Keratinocyte (primary cell): ENCODE results near the gene RBBP9. TPM values are rescaled to one million over a fixed set of nuclear protein-coding genes. Genes with fewer than 3 reads are reported as not detected.

ENCODE experiments used
- DNase-seq: peaks from one replicate; pipeline ENCODE4 v3.0.0-alpha.2; 2011; ENCODE audit warnings: low read depth, missing footprints, low spot score
- FAIRE-seq: peaks from 2 replicates; lab custom pipeline; 2011; peaks lifted over from hg19 to GRCh38; lab: Jason Lieb, UNC
- H2AFZ ChIP-seq: 2 replicates; pipeline ENCODE4 v1.6.0; 2012; ENCODE audit warnings: low read length, control low read depth, inconsistent platforms; ENCODE audit not compliant: control insufficient read depth
- H3K27ac ChIP-seq: 2 replicates; pipeline ENCODE4 v1.5.1; 2011; ENCODE audit warnings: low read length; ENCODE audit not compliant: control insufficient read depth, insufficient read depth
- H3K27me3 ChIP-seq: 3 replicates; pipeline ENCODE4 v1.6.0; 2011; ENCODE audit warnings: low read length; ENCODE audit not compliant: control insufficient read depth, insufficient read depth; ENCODE audit errors: extremely low read depth
- H3K36me3 ChIP-seq, 2 experiments: 2 replicates in 1 of 2; 3 replicates in 1 of 2; pipeline ENCODE4 v1.5.1; 2011; ENCODE audit warnings: low read length in 2 of 2, mild to moderate bottlenecking in 1 of 2; ENCODE audit not compliant: control insufficient read depth in 2 of 2, insufficient read depth in 2 of 2; ENCODE audit errors: extremely low read depth in 1 of 2
- H3K4me1 ChIP-seq: 3 replicates; pipeline ENCODE4 v1.5.1; 2011; ENCODE audit warnings: low read length; ENCODE audit not compliant: control insufficient read depth, insufficient read depth; ENCODE audit errors: extremely low read depth
- H3K4me2 ChIP-seq: 3 replicates; pipeline ENCODE4 v1.6.0; 2011; ENCODE audit warnings: low read depth, low read length; ENCODE audit not compliant: control insufficient read depth, insufficient read depth; ENCODE audit errors: extremely low read depth
- H3K4me3 ChIP-seq, 3 experiments: fragments of 200-600 bp in 1 of 3; sonication (generic) in 1 of 3; 2 replicates in 2 of 3; 3 replicates in 1 of 3; pipeline ENCODE4 v1.5.1; 2011 to 2016; ENCODE audit warnings: low read length in 3 of 3, mild to moderate bottlenecking in 3 of 3, control low read depth in 2 of 3, inconsistent platforms in 1 of 3, low read depth in 1 of 3, mixed read lengths in 1 of 3, mixed run types in 1 of 3, moderate library complexity in 1 of 3; ENCODE audit not compliant: control insufficient read depth in 2 of 3, insufficient read depth in 2 of 3; ENCODE audit errors: extremely low read depth in 1 of 3
- H3K79me2 ChIP-seq: 2 replicates; pipeline ENCODE4 v1.6.0; 2012; ENCODE audit warnings: low read length; ENCODE audit not compliant: control insufficient read depth, insufficient read depth
- H3K9ac ChIP-seq: 3 replicates; pipeline ENCODE4 v1.6.0; 2011; ENCODE audit warnings: low read length; ENCODE audit not compliant: control insufficient read depth, insufficient read depth; ENCODE audit errors: extremely low read depth
- H3K9me1 ChIP-seq: 3 replicates; pipeline ENCODE4 v1.6.0; 2011; ENCODE audit warnings: low read length; ENCODE audit not compliant: control insufficient read depth, insufficient read depth; ENCODE audit errors: extremely low read depth
- H3K9me3 ChIP-seq: 2 replicates; pipeline ENCODE4 v1.5.1; 2012; ENCODE audit warnings: low read depth, low read length; ENCODE audit not compliant: control insufficient read depth
- H4K20me1 ChIP-seq: 3 replicates; pipeline ENCODE4 v1.6.0; 2011; ENCODE audit warnings: low read length; ENCODE audit not compliant: control insufficient read depth, insufficient read depth; ENCODE audit errors: extremely low read depth
- CTCF ChIP-seq, 3 experiments: IDR thresholded peaks in 1 of 3; conservative IDR thresholded peaks in 1 of 3; optimal IDR thresholded peaks in 1 of 3; 2 replicates in 2 of 3; 3 replicates in 1 of 3; pipeline versions ENCODE3 to v1.5.1; 2011; ENCODE audit warnings: low read length in 3 of 3, mild to moderate bottlenecking in 3 of 3, moderate library complexity in 2 of 3, control low read depth in 1 of 3, inconsistent platforms in 1 of 3; ENCODE audit not compliant: insufficient read depth in 2 of 3; ENCODE audit errors: extremely low read depth in 1 of 3
- EZH2 ChIP-seq: IDR thresholded peaks from one replicate; pipeline ENCODE4 v1.6.1; 2012; ENCODE audit warnings: inconsistent platforms, mild to moderate bottlenecking, low read length, moderate library complexity
- dilution Hi-C: fragments of 300-500 bp; cut with MboI; formaldehyde crosslinking; loops from one replicate; pipeline ENCODE4 v1.7.0; 2020; ENCODE audit warnings: low sequenced_read_pairs; ENCODE audit not compliant: extremely low pct_ligation_motif_present
- polyA plus RNA-seq, 5 experiments: library from polyadenylated mRNA; depleted of rRNA in 3 of 5; stranded (reverse) in 3 of 5; stranded (forward) in 1 of 5; unstranded in 1 of 5; fragments of >200 nt; gene quantifications; 1 replicate in 1 of 5; 2 replicates in 3 of 5; 3 replicates in 1 of 5; pipeline versions ENCODE4 v1.2.1 to v1.2.3, GENCODE V29; 2011 to 2012; ENCODE audit warnings: missing spikeins in 2 of 5, low read depth in 1 of 5, low replicate concordance in 1 of 5
- small RNA-seq, 3 experiments: library from RNA; depleted of rRNA; stranded (forward); fragments of <200 nt; gene quantifications; one replicate each; pipeline ENCODE3, GENCODE V24; 2012; ENCODE audit warnings: low read depth in 3 of 3, low replicate concordance in 1 of 3; ENCODE audit not compliant: insufficient read length in 3 of 3

The RBBP9 gene
- polyA plus RNA-seq, 1 donor (not counting 4 experiments of a cell fraction or from before 2014, with no cell fraction given): 17.9 TPM

DNA sequence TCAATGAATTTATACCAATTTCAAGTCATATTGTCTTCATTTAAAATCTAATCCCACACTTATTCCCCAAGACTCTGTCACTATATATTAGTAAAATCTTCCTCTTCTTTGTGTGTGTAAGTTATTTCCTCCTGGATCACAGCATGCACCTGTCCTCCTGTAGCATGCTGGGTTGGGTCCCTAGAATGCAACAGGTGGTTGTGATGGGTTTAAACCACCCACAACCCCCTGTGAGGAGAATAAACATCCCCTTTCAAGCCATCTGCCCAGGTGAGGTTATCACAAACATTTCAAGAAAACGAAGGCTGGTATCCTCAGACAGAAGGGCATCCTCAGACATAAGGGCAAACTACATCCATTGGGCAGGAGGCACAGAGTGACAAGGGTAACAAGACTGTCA lies 56.6 kb downstream of the RBBP9 start:
- no peaks in the 10 kb centered on the region for H3K4me1 ChIP-seq
- no peak overlapping the region for H3K4me2 ChIP-seq
- no peak for TF ChIP-seq CTCF (optimal IDR thresholded peaks at IDR 0.05 in 1 of 3, IDR thresholded peaks at IDR 0.05 in 1 of 3, conservative IDR thresholded peaks at IDR 0.05 in 1 of 3; ENCODE audit: extremely low read depth in 1 of 3, insufficient read depth in 2 of 3, low read length in 3 of 3)
- TF ChIP-seq EZH2: no peak
- FAIRE-seq: no peak
- no peak overlapping the region for H3K4me3 ChIP-seq
- H4K20me1 ChIP-seq: no peaks in the 10 kb centered on the region
- no peaks in the 10 kb centered on the region for H3K36me3 ChIP-seq
- no peak overlapping the region for H3K27ac ChIP-seq
- no peaks in the 10 kb centered on the region for H3K27me3 ChIP-seq
- no peak overlapping the region for H2AFZ ChIP-seq
- DNase-seq: no peak
- no peak overlapping the region for H3K9ac ChIP-seq
- H3K9me3 ChIP-seq: no peaks in the 10 kb centered on the region
- dilution Hi-C loops: no loop called here
- H3K9me1 ChIP-seq: no peaks in the 10 kb centered on the region
- no peaks in the 10 kb centered on the region for H3K79me2 ChIP-seq

DNA sequence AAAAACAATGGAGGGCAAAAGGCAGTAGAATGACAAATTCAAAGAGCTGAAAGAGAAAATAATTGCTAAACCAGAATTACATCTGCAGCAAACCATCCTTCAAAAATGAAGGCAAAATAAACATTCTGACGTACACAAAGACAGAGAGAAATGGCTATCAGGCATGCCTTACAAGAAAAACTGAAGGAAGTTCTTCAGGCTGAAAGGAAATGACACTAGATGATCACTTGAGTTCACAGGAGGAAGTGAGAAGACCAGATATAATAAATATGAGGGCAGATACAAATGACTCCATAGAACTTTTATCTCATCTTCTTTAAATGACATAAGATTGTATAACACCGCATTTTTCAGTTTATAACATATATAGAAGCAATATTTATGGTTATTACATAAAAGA lies 60.2 kb downstream of the RBBP9 start:
- TF ChIP-seq EZH2 (no peak), CTCF (optimal IDR thresholded peaks at IDR 0.05 in 1 of 3, IDR thresholded peaks at IDR 0.05 in 1 of 3, conservative IDR thresholded peaks at IDR 0.05 in 1 of 3; ENCODE audit: extremely low read depth in 1 of 3, insufficient read depth in 2 of 3, low read length in 3 of 3) (no peak)
- no peak for DNase-seq
- H3K27ac ChIP-seq: no peak overlapping the region
- no peaks in the 10 kb centered on the region for H3K4me1 ChIP-seq
- no peaks in the 10 kb centered on the region for H3K36me3 ChIP-seq
- FAIRE-seq: no peak
- dilution Hi-C loops: no loop called here
- H3K9me1 ChIP-seq: no peaks in the 10 kb centered on the region
- no peak overlapping the region for H3K4me3 ChIP-seq
- no peaks in the 10 kb centered on the region for H3K9me3 ChIP-seq
- no peak overlapping the region for H3K4me2 ChIP-seq
- no peaks in the 10 kb centered on the region for H3K79me2 ChIP-seq
- H3K9ac ChIP-seq: no peak overlapping the region
- H2AFZ ChIP-seq: no peak overlapping the region
- H4K20me1 ChIP-seq: no peaks in the 10 kb centered on the region
- no peaks in the 10 kb centered on the region for H3K27me3 ChIP-seq

Small RNA genes within 50 kb of the gene (small RNA-seq; reads per million reads assigned to genes)
- gene MIR3192: 0 reads per million in 3 experiments

Other genes starting within 250 kb of the RBBP9 start
- gene ZNF133, start 208.7 kb downstream of the RBBP9 start, polyA plus RNA-seq: 10.9 to 25.0 TPM (median 15.8 TPM) in 3 replicates
- gene DZANK1, start 30.2 kb downstream of the RBBP9 start, polyA plus RNA-seq: 1.7 to 3.4 TPM (median 3.0 TPM) in 3 replicates
- gene POLR3F, start 29.8 kb downstream of the RBBP9 start, polyA plus RNA-seq: 8.0 to 12.2 TPM (median 12.0 TPM) in 3 replicates
- gene SEC23B, start 10.7 kb upstream of the RBBP9 start, polyA plus RNA-seq: 96.1 to 104 TPM (median 102 TPM) in 3 replicates
- 76.6 to 155 TPM (median 124 TPM) in 3 replicates for gene SMIM26, start 70.2 kb upstream of the RBBP9 start, polyA plus RNA-seq
- 49.3 to 79.2 TPM (median 68.3 TPM) in 3 replicates for gene DTD1, start 90.8 kb upstream of the RBBP9 start, polyA plus RNA-seq